Left renal cortex interstitium (tissue), 4 donors: ENCODE measurements around the gene TMEFF1. TPM values are rescaled to one million over a fixed set of nuclear protein-coding genes. Genes with fewer than 3 reads are reported as not detected.
A peak's percentile ranks its signal among the peaks of the same experiment; 100 is the strongest.

Experiments
- DNase-seq, 4 donors: peaks; one replicate each; pipeline ENCODE4 v3.0.0-alpha.2; 2013; ENCODE audit warnings: low read depth in 4 of 4, low spot score in 2 of 4, missing footprints in 1 of 4
- polyA plus RNA-seq, 4 donors: library from polyadenylated mRNA; unstranded; fragments of 120-200 nt; gene quantifications; one replicate each; pipeline ENCODE4 v1.2.1, GENCODE V29; 2013; ENCODE audit not compliant: insufficient read length in 4 of 4

Gene TMEFF1
- polyA plus RNA-seq, 4 donors, result 3.6 to 10.4 (median 7.2) TPM

- DNase-seq, result no peak
Measured at GRCh38 chr9:100597236-100597635, 124.3 kb downstream of the TMEFF1 start.

- peak; percentile 45 to 75 (median 64) for DNase-seq
Measured at GRCh38 chr9:100598641-100599145, 125.7 kb downstream of the TMEFF1 start.

GRCh38 chr9:100600521-100601079 is 127.7 kb downstream of the TMEFF1 start:
- DNase-seq, result no peak

GRCh38 chr9:100601216-100601615 is 128.3 kb downstream of the TMEFF1 start:
- DNase-seq, result no peak

- peak in 2 of 4 donors; percentile 56 to 70 for DNase-seq
Measured at GRCh38 chr9:100602342-100602801, 129.4 kb downstream of the TMEFF1 start.

- DNase-seq, result no peak
Measured at GRCh38 chr9:100605405-100605804, 132.5 kb downstream of the TMEFF1 start.

GRCh38 chr9:100619194-100619593 is 146.2 kb downstream of the TMEFF1 start:
- no peak for DNase-seq

GRCh38 chr9:100619665-100620064 is 146.7 kb downstream of the TMEFF1 start:
- DNase-seq, result no peak

- DNase-seq, result no peak
Measured at GRCh38 chr9:100623969-100624368, 151.0 kb downstream of the TMEFF1 start.

GRCh38 chr9:100626949-100627348 is 154.0 kb downstream of the TMEFF1 start:
- DNase-seq, result no peak

Other genes starting within 250 kb of the TMEFF1 start
- gene TEX10, start 120.2 kb upstream of the TMEFF1 start, polyA plus RNA-seq, result 10 to 100 TPM; 34.8 to 46.2 (median 42.2) TPM
- 10 to 100 TPM; 21.3 to 23.9 (median 22.9) TPM for gene MSANTD3, start 46.0 kb upstream of the TMEFF1 start, polyA plus RNA-seq
- 1 to 10 TPM; 2.6 to 4.4 (median 3.2) TPM for gene CAVIN4, start 104.9 kb downstream of the TMEFF1 start, polyA plus RNA-seq